Activated CD8-positive, alpha-beta memory T cell treated with anti-CD3 and anti-CD28 coated beads for 4 hours (primary cell): Measurements from ENCODE around the gene CCNQ.
"Not testable (repeated sequence)": the region's sequence is repeated elsewhere in the genome, so short reads cannot be mapped to it uniquely, and the experiment has no call there.

Experiments
- DNase-seq, 2 donors: peaks; one replicate each; pipeline ENCODE4 v3.0.0-alpha.2; 2020; ENCODE audit warnings: low read depth in 2 of 2

The CCNQ gene

GRCh38 chrX:153623310-153624029 is 24.5 kb upstream of the CCNQ start:
- DNase-seq, result no peak

DNA sequence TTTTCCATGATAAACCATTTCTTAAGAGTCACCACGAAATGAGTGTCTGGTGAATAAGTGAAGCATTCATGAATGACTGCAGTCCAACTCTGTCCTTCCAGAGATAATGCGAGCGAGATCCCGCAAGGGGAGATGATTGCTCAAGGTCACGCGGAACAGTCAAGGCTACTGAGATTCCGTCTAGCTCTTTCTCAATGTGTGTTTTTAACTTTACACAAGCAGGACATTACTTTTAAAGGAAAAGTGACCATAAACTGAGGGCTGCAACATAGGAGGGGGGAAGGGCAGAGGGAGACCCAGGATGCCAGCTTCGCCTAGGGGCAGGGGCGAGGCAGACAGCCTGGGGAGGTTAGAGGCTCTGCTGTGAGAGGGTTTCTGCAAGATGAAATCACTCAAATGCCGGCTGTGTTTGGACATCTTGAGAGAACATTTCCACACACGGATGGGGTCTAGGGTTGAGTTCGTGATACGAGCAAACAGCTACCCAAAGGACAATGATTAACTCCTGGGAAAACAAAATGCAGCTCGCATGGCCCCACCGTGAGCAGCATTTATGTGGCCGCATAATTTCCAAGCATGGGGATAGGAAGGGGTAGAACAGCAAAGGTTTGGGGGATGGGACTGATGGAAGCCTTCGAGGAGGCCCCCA is 23.8 kb upstream of the CCNQ start:
- no peak for DNase-seq

DNA sequence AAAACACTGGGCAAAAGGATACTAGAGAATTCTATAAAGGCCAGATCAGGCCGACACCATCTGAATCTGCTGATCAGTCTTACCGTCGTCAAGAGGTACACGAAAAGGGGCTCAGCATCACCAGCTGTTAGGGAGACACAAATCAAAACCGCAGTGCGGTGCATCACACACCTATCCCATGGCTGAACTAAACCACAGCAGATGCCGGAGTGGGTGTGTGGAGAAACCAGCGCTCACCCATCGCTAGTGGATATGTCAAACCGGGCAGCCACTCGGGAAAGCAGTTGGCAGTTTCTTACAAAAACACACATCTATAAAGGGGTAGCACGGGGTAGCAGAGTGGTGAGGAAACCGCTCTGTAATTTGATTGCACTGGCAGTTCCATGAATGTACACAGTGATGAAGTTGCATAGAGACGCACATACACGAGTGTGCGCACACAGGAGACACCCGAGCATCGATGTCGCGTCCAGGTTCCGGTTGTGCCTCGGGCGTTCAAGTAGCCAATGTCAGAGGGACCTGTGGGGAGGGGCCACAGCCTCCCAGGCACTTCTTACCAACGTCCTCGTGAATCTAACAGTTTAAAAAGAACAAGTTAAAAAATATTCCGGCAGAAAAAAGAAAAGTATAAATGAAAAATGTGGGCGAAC is 23.1 kb upstream of the CCNQ start:
- no peak for DNase-seq

DNA sequence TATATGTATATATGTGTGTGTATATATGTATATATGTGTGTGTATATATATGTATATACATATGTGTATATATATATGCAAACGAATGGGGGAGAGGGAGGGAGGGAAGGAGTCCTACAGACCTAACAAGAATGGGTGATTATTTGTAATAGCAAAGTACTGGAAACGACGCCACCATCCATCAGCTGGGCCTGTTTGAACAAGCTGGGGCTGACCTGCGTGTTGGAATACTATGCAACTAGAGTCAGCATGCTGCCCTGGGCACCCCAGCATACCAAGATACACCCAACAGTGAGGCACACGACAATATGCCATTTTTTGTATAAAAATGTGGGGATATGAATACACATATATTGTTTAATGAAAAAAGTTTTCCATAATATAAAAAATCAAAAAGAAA is 21.6 kb upstream of the CCNQ start:
- DNase-seq, result no peak

- DNase-seq, result no peak
Observed at GRCh38 chrX:153614818-153615217, 15.9 kb upstream of the CCNQ start.

DNA sequence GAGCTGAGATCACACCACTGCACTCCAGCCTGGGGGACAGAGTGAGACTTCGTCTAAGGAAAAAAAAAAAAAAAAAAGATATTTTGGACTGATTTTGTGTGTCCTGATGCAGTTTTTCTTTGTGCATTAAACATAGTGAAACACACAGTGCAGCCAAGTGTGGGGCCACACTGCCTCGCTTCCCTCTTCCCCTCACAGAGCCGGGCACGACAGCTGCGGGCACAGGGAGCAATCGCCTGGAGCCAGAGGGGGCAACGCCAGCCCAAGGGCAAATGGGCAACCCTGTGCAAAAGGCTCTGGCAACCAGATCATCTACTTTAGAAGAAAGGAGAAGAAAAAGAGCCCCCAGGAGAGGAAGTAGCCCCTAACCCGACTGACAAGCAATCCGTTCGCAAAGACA is 13.5 kb upstream of the CCNQ start:
- DNase-seq, result no peak

DNA sequence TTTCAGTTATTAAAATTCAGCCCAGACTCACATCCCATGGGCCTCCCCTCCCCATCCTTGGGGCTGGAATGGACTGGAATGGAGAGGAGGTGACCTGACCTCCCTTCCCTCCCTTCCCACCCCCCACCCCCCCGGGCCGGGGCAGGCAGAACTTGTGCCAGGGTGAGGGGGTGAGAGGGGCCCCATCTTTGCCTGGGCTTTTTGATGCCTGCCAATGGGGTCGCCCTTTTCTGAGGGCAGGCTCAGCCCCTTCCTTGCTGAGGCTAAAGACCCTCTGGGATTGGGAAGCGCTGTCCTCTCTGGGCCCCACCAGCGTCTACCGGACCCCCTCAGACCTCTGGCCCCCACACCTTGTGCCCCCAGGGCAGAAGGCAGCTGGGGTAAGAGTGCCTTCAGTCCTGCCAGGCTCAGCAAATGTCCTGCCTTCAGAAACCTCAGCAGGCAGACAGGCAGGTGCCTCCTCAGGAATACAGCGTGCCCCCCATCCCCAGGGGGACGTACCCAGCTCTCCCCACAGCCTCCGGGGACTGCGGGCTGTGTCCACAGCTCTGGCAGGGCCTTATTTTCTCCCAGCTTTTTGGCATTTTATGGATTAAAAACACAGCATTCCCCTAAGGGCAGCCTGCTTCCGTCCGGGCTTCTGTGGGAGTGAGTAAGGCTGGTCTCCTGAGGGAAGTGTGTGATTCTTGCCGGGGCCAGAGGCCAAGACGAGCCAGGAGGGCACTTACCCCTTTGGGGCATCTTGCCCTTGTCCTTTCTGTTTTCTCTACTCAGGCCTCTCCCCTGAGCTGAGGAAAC is 12.6 kb upstream of the CCNQ start:
- DNase-seq, result no peak

DNA sequence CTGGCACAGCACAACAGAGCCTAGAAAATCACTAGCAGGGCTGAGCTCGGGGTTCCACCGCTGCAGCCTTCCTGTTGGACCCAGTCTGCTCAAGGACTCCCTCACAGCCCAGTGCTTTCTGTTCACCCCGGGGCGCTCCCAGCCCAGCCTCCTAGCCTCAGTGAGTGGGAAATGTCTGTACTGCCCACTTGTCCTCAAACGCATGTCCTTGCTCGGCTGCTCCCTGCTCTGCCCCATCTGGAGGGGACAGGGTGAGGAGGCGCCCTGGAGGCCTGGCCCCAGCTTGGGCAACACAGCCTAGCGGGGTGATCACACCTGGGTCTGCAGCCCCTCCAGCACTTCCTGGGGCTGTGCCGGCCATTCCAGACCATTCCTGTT is 11.9 kb upstream of the CCNQ start:
- DNase-seq, result no peak

DNA sequence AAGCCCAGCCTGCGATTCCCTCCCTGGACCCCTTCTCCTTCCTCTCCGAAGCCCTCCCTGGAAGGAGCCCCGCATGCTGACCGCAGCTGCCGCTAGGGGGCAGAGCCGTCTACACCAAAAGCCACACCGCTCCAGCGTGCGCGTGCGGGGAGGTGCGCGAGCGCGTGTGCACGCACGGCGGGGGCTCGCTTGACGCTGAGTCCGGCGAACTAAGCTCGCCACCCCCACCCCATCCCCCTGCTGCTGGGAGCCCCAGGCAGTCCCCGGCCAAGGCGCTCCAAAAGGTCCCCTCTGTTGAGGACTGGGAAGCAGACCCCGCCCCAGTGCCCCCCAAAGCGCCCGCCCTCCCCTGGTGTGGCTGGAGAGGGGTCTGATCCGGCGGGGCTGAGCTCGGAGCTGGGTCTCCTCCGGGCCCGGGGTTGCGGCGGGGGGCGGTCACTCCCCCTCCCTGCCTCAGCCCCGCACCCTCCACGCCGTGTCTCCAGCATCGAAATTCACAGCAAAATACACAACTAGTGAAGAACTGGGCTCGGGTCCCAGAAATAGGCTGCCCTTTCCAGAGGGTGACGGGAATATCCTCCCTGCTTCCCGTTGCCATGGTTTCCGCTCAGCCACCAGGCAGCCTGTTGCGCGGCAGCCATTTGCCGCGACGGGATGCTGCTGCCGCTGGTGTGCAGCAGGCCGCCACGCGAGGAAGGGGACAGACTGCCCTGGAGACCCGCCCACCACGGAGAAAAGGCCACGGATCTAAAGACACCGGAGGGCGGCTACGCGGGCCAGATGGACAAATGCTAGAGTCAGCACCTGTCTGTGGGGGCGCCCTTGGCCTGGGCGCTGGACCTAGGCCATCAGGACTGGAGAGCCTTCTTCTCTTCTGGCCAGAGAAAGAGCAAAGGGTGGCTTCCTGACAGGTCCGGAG is 11.2 kb upstream of the CCNQ start:
- peak; percentile 54 to 56 for DNase-seq

DNA sequence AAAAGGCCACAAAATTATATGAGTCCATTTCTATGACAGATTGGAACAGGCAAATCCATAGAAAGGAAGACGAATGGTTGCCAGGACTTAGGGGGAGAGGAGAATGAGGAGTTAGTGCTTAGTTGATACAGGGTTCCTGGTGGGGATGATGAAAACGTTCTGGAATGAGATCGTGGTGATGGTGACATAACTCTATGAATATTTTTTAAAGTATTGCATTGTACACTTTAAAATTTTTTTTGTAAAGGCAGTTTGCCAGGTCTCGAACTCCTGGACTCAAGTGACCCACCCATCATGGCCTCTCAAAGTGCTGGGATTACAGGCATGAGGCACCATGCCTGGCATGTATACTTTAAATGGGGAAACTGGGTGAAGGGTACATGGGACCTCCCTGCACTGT is 9.9 kb upstream of the CCNQ start:
- no peak for DNase-seq

DNA sequence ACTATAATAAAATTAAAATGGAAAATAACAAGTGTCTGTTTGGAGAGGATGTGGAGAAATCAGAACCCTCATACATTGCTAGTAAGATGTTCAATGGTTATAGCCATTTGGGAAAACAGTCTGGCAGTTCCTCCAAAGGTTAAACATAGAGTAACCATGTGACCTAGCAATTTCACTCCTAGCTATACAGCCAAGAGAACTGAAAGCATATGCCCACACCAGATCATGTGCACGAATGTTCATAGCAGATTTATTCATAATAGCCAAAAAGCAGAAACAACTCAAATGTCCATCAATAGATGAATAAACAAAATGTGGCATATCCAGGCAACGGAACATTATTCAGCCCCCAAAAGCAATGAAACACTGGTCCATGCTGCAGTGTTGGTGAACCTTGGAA is 9.4 kb upstream of the CCNQ start:
- no peak for DNase-seq

DNA sequence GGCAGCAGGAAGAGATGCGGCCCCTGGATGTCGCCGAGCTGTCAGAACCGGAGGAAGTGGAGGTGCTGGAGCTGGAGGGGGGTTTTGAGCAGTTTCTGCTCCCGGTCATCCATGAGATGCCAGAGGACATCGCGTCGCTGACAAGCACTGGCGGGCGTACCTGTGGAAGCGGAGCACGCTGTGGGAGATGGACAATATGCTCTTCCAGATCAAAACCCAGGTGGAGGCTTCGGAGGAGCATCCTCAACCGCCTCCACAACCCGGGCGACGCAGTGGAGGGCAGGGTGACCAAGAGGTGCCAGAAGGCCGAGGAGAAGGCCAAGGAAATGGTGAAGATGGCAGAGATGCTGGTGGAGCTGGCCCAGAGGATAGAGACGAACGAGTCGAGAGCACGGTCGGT is 7.6 kb upstream of the CCNQ start:
- DNase-seq, result no peak

DNA sequence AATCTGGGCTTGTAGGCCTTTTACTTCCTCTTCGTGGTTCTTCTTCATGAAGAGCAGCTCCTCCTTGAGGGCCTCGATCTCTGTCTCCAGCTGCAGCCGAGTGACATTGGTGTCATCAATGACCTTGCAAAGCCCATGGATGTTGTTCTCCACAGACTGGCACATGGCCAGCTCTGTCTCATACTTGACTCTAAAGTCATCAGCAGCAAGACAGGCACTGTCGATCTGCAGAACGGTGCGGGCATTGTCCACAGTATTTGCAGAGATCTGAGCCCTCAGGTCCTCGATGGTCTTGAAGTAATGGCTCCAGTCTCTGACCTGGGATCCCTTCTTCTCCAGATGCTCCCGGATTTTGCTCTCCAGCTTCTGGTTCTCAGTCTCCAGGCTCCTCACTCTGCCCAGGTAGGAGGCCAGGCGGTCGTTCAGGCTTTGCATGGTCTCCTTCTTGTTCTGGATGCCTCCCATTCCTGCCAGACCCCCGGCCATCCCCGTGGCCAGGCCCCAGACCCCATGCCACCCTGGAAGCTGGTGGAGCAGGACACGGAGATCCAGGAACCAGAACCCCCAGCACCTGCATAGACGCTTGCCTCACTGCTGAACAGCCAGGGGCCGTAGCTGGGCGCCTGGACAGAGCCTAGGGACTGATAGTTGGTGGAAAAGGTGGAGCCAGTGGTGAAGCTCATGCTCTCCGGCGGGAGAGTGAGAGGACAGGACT is 5.9 kb upstream of the CCNQ start:
- not testable (repeated sequence) for DNase-seq

- DNase-seq, result no peak
Observed at GRCh38 chrX:153603131-153603656, 4.3 kb upstream of the CCNQ start.

DNA sequence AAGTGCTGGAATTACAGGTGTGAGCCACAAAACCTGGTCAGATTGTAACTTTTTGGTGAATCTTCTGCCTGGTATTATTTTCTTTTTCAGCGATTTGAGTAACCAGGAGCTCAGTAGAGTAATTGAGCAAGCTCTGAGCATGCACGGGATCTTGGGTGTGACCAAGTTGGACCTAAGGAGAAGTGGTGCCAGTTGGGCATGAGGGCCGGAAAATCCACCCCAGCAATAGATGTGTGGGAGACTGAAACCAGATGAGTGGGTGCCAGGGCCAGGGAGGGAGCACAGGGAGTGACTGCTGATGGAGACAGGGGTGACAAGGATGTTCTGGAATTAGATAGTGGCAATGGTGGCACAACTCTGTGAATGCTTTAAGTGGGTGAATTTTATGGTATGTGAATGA is 3.7 kb upstream of the CCNQ start:
- no peak for DNase-seq

GRCh38 chrX:153601511-153602110 is 2.7 kb upstream of the CCNQ start:
- DNase-seq, result no peak

GRCh38 chrX:153600921-153601320 is 2.0 kb upstream of the CCNQ start:
- DNase-seq, result no peak

DNA sequence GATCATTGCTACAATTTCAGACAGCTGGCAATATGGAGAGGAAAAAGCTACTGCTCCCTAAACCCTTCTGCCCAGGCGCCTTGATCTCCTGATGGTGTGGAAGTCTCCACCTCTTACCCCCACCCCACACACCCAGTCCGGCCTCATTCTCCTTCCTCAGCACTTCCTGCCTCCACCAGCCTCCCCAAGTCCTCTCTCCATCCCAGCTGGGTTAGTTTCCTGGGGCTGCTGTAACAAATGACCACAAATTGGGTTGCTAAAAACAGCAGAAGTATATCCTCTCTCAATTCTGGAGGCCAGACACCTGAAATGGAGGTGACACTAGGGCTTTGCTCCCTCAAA is 1.1 kb upstream of the CCNQ start:
- DNase-seq, result no peak

GRCh38 chrX:153599192-153600031 is 473 bp upstream of the CCNQ start:
- peak; percentile 71 to 76 for DNase-seq
